Measurements from ENCODE around the gene SPPL3.

DNA sequence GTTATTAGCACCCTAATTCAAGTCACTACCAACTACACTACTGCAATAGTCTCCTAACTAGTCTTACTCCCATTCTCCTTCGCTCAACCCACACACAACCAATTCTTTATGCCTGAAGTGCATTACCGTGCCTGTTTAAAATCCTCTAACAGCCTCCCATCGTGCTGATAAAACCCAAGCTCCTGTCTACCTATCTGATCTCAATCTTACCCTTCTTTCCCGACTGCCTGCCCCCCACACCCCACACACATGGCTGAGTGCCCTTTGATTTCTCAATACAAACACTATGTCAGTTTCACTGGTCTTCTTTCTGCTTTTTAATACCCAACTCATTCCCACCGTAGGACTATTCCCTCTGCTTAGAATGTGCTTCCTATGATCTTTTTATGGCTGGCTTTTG lies 59.9 kb downstream of the SPPL3 start:
- no peak for TF ChIP-seq POLR2A (IDR thresholded peaks at IDR 0.05)
- TF ChIP-seq, protein P1, sequence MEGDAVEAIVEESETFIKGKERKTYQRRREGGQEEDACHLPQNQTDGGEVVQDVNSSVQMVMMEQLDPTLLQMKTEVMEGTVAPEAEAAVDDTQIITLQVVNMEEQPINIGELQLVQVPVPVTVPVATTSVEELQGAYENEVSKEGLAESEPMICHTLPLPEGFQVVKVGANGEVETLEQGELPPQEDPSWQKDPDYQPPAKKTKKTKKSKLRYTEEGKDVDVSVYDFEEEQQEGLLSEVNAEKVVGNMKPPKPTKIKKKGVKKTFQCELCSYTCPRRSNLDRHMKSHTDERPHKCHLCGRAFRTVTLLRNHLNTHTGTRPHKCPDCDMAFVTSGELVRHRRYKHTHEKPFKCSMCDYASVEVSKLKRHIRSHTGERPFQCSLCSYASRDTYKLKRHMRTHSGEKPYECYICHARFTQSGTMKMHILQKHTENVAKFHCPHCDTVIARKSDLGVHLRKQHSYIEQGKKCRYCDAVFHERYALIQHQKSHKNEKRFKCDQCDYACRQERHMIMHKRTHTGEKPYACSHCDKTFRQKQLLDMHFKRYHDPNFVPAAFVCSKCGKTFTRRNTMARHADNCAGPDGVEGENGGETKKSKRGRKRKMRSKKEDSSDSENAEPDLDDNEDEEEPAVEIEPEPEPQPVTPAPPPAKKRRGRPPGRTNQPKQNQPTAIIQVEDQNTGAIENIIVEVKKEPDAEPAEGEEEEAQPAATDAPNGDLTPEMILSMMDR (IDR thresholded peaks at IDR 0.05), result no peak

Data from stomach (tissue), 4 donors.